Effector memory CD4-positive, alpha-beta T cell (primary cell): ENCODE results near the gene C6orf58.
"Not testable (repeated sequence)": the region's sequence is repeated elsewhere in the genome, so short reads cannot be mapped to it uniquely, and the experiment has no call there.

Source experiments
- DNase-seq, 3 donors: peaks; one replicate each; pipeline ENCODE4 v3.0.0-alpha.2; 2020
- H3K27ac ChIP-seq: 2 replicates; pipeline ENCODE4 v1.7.0; 2013; ENCODE audit warnings: mild to moderate bottlenecking, low read length, moderate library complexity; ENCODE audit not compliant: insufficient read depth, poor library complexity, severe bottlenecking
- H3K27me3 ChIP-seq: replicated peaks from 2 replicates; pipeline ENCODE4 v1.7.0; 2013; ENCODE audit warnings: mild to moderate bottlenecking, low read length; ENCODE audit not compliant: insufficient read depth, control insufficient read depth, poor library complexity, severe bottlenecking
- H3K36me3 ChIP-seq: 2 replicates; pipeline ENCODE4 v1.7.0; 2013; ENCODE audit warnings: mild to moderate bottlenecking, low read length, moderate library complexity; ENCODE audit not compliant: control insufficient read depth, insufficient read depth
- H3K4me1 ChIP-seq: 2 replicates; pipeline ENCODE4 v1.7.0; 2013; ENCODE audit warnings: low read length, mild to moderate bottlenecking; ENCODE audit not compliant: control insufficient read depth, insufficient read depth, poor library complexity, severe bottlenecking
- H3K4me3 ChIP-seq: 2 replicates; pipeline ENCODE4 v1.7.0; 2013; ENCODE audit warnings: low read length, low read depth, mild to moderate bottlenecking; ENCODE audit not compliant: insufficient read depth, poor library complexity, severe bottlenecking
- H3K9me3 ChIP-seq: 2 replicates; pipeline ENCODE4 v1.7.0; 2013; ENCODE audit warnings: mild to moderate bottlenecking, low read length, moderate library complexity; ENCODE audit not compliant: control insufficient read depth

Gene C6orf58

GRCh38 chr6:127587875-127588274, 10.9 kb downstream of the C6orf58 start:
- Histone ChIP-seq H3K4me1 (no peaks in the 10 kb centered on the region), H3K27me3 (no peaks in the 10 kb centered on the region), H3K9me3 (no peaks in the 10 kb centered on the region), H3K36me3 (no peaks in the 10 kb centered on the region), H3K27ac (no peak overlapping the region), H3K4me3 (no peak overlapping the region)
- no peak for DNase-seq

GRCh38 chr6:127589135-127589534, 12.2 kb downstream of the C6orf58 start:
- H3K4me3 ChIP-seq, result no peak overlapping the region
- H3K36me3 ChIP-seq, result no peaks in the 10 kb centered on the region
- no peak for DNase-seq
- no peaks in the 10 kb centered on the region for H3K4me1 ChIP-seq
- H3K9me3 ChIP-seq, result no peaks in the 10 kb centered on the region
- H3K27ac ChIP-seq, result no peak overlapping the region
- H3K27me3 ChIP-seq, result no peaks in the 10 kb centered on the region

GRCh38 chr6:127590344-127590743, 13.4 kb downstream of the C6orf58 start:
- DNase-seq, result no peak
- H3K9me3 ChIP-seq, result no peaks in the 10 kb centered on the region
- H3K27me3 ChIP-seq, result no peaks in the 10 kb centered on the region
- H3K36me3 ChIP-seq, result no peaks in the 10 kb centered on the region
- H3K4me1 ChIP-seq, result no peaks in the 10 kb centered on the region
- no peak overlapping the region for H3K27ac ChIP-seq
- H3K4me3 ChIP-seq, result no peak overlapping the region

- no peaks in the 10 kb centered on the region for H3K4me1 ChIP-seq
- H3K4me3 ChIP-seq, result no peak overlapping the region
- H3K27me3 ChIP-seq, result no peaks in the 10 kb centered on the region
- no peak for DNase-seq
- no peak overlapping the region for H3K27ac ChIP-seq
- no peaks in the 10 kb centered on the region for H3K36me3 ChIP-seq
- H3K9me3 ChIP-seq, result no peaks in the 10 kb centered on the region
Measured at GRCh38 chr6:127592964-127593363, 16.0 kb downstream of the C6orf58 start.

- H3K9me3 ChIP-seq, H3K27me3 ChIP-seq, H3K4me1 ChIP-seq, DNase-seq, H3K27ac ChIP-seq, H3K36me3 ChIP-seq, H3K4me3 ChIP-seq: not testable (repeated sequence)
Measured at GRCh38 chr6:127593456-127593855, 16.5 kb downstream of the C6orf58 start.

GRCh38 chr6:127606131-127606562, 29.2 kb downstream of the C6orf58 start:
- no peak overlapping the region for H3K4me3 ChIP-seq
- no peaks in the 10 kb centered on the region for H3K36me3 ChIP-seq
- no peaks in the 10 kb centered on the region for H3K9me3 ChIP-seq
- no peak for DNase-seq
- H3K4me1 ChIP-seq, result no peaks in the 10 kb centered on the region
- H3K27me3 ChIP-seq, result no peaks in the 10 kb centered on the region
- H3K27ac ChIP-seq, result no peak overlapping the region

GRCh38 chr6:127608554-127609270, 31.7 kb downstream of the C6orf58 start:
- no peaks in the 10 kb centered on the region for H3K27me3 ChIP-seq
- H3K4me3 ChIP-seq, result no peak overlapping the region
- no peaks in the 10 kb centered on the region for H3K9me3 ChIP-seq
- no peak for DNase-seq
- no peak overlapping the region for H3K27ac ChIP-seq
- no peaks in the 10 kb centered on the region for H3K4me1 ChIP-seq
- H3K36me3 ChIP-seq, result no peaks in the 10 kb centered on the region

GRCh38 chr6:127618729-127619128, 41.8 kb downstream of the C6orf58 start:
- Histone ChIP-seq H3K27me3 (no peaks in the 10 kb centered on the region), H3K9me3 (no peaks in the 10 kb centered on the region), H3K4me3 (no peak overlapping the region), H3K4me1 (no peaks in the 10 kb centered on the region), H3K36me3 (no peaks in the 10 kb centered on the region), H3K27ac (no peak overlapping the region)
- DNase-seq, result no peak

- Histone ChIP-seq H3K27ac (no peak overlapping the region), H3K36me3 (no peaks in the 10 kb centered on the region), H3K9me3 (no peaks in the 10 kb centered on the region), H3K4me3 (no peak overlapping the region), H3K27me3 (no peaks in the 10 kb centered on the region), H3K4me1 (no peaks in the 10 kb centered on the region)
- no peak for DNase-seq
Measured at GRCh38 chr6:127630800-127631199, 53.8 kb downstream of the C6orf58 start.

- Histone ChIP-seq H3K36me3 (no peaks in the 10 kb centered on the region), H3K9me3 (no peaks in the 10 kb centered on the region), H3K4me3 (no peak overlapping the region), H3K27me3 (no peaks in the 10 kb centered on the region), H3K4me1 (no peaks in the 10 kb centered on the region), H3K27ac (no peak overlapping the region)
- no peak for DNase-seq
Measured at GRCh38 chr6:127634178-127634577, 57.2 kb downstream of the C6orf58 start.
